Ovary (tissue), 3 donors: ENCODE results near the gene DDA1.

ENCODE experiments used
- CTCF ChIP-seq, 3 donors: fragments of 450-650 bp in 2 of 3; fragments of 200-600 bp in 1 of 3; IDR thresholded peaks; one replicate each; pipeline versions ENCODE4 v1.5.1 to v1.8.0; 2016 to 2022; ENCODE audit warnings: antibody characterized with exemption in 3 of 3, mild to moderate bottlenecking in 1 of 3
- EP300 ChIP-seq: sonication (generic); formaldehyde crosslinking; IDR thresholded peaks from one replicate; pipeline ENCODE4 v1.6.1; 2017; ENCODE audit warnings: antibody characterized with exemption
- POLR2A ChIP-seq: fragments of 450-650 bp; IDR thresholded peaks from one replicate; pipeline ENCODE4 v1.6.1; 2017; ENCODE audit warnings: antibody characterized with exemption, mild to moderate bottlenecking, moderate library complexity
- donor health status: DM: no; HTN: no; CAD: no.

- TF ChIP-seq CTCF (IDR thresholded peaks at IDR 0.05): peak; percentile 71 to 94 (median 91)
- TF ChIP-seq POLR2A: peak; percentile 31
- no peak for TF ChIP-seq EP300
These were observed 6.0 kb upstream of the DDA1 start, which contains the start of gene ABHD8 for GRCh38 chr19:17303167-17303939.
